ENCODE measurements around the gene SPRR1B.

DNA sequence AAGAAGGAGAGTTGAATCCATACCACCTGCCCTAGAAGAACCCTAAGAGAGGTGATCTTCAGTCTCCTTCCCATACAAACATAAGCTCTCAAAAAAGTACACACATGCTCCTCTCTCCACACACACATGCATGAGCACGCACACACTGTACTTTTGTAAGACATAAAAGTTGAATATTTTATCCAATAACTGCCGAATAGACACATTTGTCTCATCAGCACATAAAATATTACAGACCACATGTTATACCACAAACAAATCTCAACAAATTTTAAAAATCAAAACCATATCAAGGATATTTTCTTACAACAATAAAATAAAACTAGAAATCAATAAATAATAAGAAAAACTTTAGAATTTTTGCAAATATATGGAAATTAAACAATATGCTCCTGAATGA, 44.4 kb upstream of the SPRR1B start:
- TF ChIP-seq, protein P1, sequence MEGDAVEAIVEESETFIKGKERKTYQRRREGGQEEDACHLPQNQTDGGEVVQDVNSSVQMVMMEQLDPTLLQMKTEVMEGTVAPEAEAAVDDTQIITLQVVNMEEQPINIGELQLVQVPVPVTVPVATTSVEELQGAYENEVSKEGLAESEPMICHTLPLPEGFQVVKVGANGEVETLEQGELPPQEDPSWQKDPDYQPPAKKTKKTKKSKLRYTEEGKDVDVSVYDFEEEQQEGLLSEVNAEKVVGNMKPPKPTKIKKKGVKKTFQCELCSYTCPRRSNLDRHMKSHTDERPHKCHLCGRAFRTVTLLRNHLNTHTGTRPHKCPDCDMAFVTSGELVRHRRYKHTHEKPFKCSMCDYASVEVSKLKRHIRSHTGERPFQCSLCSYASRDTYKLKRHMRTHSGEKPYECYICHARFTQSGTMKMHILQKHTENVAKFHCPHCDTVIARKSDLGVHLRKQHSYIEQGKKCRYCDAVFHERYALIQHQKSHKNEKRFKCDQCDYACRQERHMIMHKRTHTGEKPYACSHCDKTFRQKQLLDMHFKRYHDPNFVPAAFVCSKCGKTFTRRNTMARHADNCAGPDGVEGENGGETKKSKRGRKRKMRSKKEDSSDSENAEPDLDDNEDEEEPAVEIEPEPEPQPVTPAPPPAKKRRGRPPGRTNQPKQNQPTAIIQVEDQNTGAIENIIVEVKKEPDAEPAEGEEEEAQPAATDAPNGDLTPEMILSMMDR (IDR thresholded peaks at IDR 0.05), result no peak
- TF ChIP-seq POLR2AphosphoS5 (IDR thresholded peaks at IDR 0.05) (no peak), POLR2A (IDR thresholded peaks at IDR 0.05) (no peak)

Data from breast epithelium (tissue), 3 donors.